GM12873 (cell line): ENCODE data around the gene CRHR2.

ENCODE experiments used
- CTCF ChIP-seq: IDR thresholded peaks from 2 replicates; pipeline ENCODE4 v1.5.1; 2012; ENCODE audit warnings: low read depth, mild to moderate bottlenecking, moderate library complexity, low read length, control low read depth; ENCODE audit not compliant: insufficient read depth; ENCODE audit errors: missing control alignments

The CRHR2 gene

GRCh38 chr7:30710669-30711068 is 28.4 kb upstream of the CRHR2 start:
- TF ChIP-seq CTCF = no peak

GRCh38 chr7:30709549-30709948 is 27.3 kb upstream of the CRHR2 start:
- TF ChIP-seq CTCF = no peak

- TF ChIP-seq CTCF = no peak
Observed at GRCh38 chr7:30708983-30709382, 26.7 kb upstream of the CRHR2 start.

GRCh38 chr7:30708412-30708811 is 26.2 kb upstream of the CRHR2 start:
- no peak for TF ChIP-seq CTCF

GRCh38 chr7:30707391-30708357 is 25.4 kb upstream of the CRHR2 start:
- TF ChIP-seq CTCF = no peak

GRCh38 chr7:30706908-30707307 is 24.7 kb upstream of the CRHR2 start:
- no peak for TF ChIP-seq CTCF

GRCh38 chr7:30706316-30706715 is 24.1 kb upstream of the CRHR2 start:
- no peak for TF ChIP-seq CTCF
